CD4-positive, alpha-beta T cell treated with Interferon alpha-2 for 1 hour (primary cell): ENCODE data around the gene FCRL5.

Source experiments
- DNase-seq, 2 donors: peaks; one replicate each; pipeline ENCODE4 v3.0.0-alpha.2; 2020 to 2022

FCRL5 gene

GRCh38 chr1:157523774-157524493 is 28.4 kb downstream of the FCRL5 start:
- DNase-seq = no peak

GRCh38 chr1:157521056-157521455 is 31.3 kb downstream of the FCRL5 start:
- no peak for DNase-seq

GRCh38 chr1:157520386-157520935 is 31.9 kb downstream of the FCRL5 start:
- DNase-seq = no peak

GRCh38 chr1:157519451-157519850 is 32.9 kb downstream of the FCRL5 start:
- no peak for DNase-seq

- no peak for DNase-seq
Observed at GRCh38 chr1:157517016-157517415, 35.3 kb downstream of the FCRL5 start.

GRCh38 chr1:157515709-157516108 is 36.6 kb downstream of the FCRL5 start:
- DNase-seq = no peak

- DNase-seq = no peak
Observed at GRCh38 chr1:157515141-157515540, 37.2 kb downstream of the FCRL5 start.

GRCh38 chr1:157512036-157512969 is 40.0 kb downstream of the FCRL5 start:
- DNase-seq = no peak

- DNase-seq = no peak
Observed at GRCh38 chr1:157509546-157510232, 42.6 kb downstream of the FCRL5 start.

- peak; percentile 24 to 40 for DNase-seq
Observed at GRCh38 chr1:157505481-157506272, 46.6 kb downstream of the FCRL5 start.

GRCh38 chr1:157504646-157505045 is 47.7 kb downstream of the FCRL5 start:
- no peak for DNase-seq

- no peak for DNase-seq
Observed at GRCh38 chr1:157499521-157499920, 52.8 kb downstream of the FCRL5 start.

- DNase-seq = no peak
Observed at GRCh38 chr1:157498736-157499090, 53.6 kb downstream of the FCRL5 start.

GRCh38 chr1:157497987-157498735 is 54.2 kb downstream of the FCRL5 start:
- no peak for DNase-seq

- no peak for DNase-seq
Observed at GRCh38 chr1:157497284-157497683, 55.0 kb downstream of the FCRL5 start.

GRCh38 chr1:157496121-157496526 is 56.2 kb downstream of the FCRL5 start:
- peak; percentile 22 to 52 for DNase-seq

- DNase-seq = no peak
Observed at GRCh38 chr1:157495285-157495684, 57.0 kb downstream of the FCRL5 start.

- no peak for DNase-seq
Observed at GRCh38 chr1:157494093-157494492, 58.2 kb downstream of the FCRL5 start.

GRCh38 chr1:157490467-157491165 is 61.7 kb downstream of the FCRL5 start:
- DNase-seq = peak; percentile 38 to 40

GRCh38 chr1:157488156-157488555 is 64.2 kb downstream of the FCRL5 start:
- no peak for DNase-seq

GRCh38 chr1:157487504-157487903 is 64.8 kb downstream of the FCRL5 start:
- no peak for DNase-seq
